Renal cortical epithelial cell (primary cell): ENCODE measurements around the gene ANKRD40. TPM values are rescaled to one million over a fixed set of nuclear protein-coding genes. Genes with fewer than 3 reads are reported as not detected.
A peak's percentile ranks its signal among the peaks of the same experiment; 100 is the strongest.
"Not testable (repeated sequence)": the region's sequence is repeated elsewhere in the genome, so short reads cannot be mapped to it uniquely, and the experiment has no call there.

Source experiments
- DNase-seq: peaks from one replicate; pipeline ENCODE4 v3.0.0-alpha.2; 2011; ENCODE audit warnings: low read depth
- total RNA-seq: library from RNA; depleted of rRNA; stranded (reverse); fragments of >200 nt; gene quantifications from 2 replicates; pipeline ENCODE4 v1.2.3, GENCODE V29; 2014

Gene ANKRD40
- total RNA-seq, 1 donor from 2014 or later: 25.1 TPM

GRCh38 chr17:50686494-50687199, 21.1 kb downstream of the ANKRD40 start:
- DNase-seq: peak; percentile 92

- no peak for DNase-seq
Measured at GRCh38 chr17:50685691-50686493, 21.8 kb downstream of the ANKRD40 start.

DNA sequence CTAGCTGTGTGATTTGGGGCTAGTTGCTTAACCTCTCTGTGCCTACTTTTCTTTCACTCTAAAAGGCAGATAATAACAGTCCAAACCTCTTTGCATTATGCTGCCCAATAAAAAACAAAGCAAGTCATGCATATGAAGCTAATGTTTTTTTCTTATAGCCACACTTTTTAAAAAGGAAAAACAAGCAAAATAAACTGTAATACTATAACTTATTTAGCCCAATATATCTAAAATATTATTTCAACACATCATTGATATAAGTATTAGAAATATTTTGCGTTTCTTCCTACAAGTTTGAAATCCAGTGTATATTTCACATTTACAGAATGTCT, 22.4 kb downstream of the ANKRD40 start:
- DNase-seq: no peak

DNA sequence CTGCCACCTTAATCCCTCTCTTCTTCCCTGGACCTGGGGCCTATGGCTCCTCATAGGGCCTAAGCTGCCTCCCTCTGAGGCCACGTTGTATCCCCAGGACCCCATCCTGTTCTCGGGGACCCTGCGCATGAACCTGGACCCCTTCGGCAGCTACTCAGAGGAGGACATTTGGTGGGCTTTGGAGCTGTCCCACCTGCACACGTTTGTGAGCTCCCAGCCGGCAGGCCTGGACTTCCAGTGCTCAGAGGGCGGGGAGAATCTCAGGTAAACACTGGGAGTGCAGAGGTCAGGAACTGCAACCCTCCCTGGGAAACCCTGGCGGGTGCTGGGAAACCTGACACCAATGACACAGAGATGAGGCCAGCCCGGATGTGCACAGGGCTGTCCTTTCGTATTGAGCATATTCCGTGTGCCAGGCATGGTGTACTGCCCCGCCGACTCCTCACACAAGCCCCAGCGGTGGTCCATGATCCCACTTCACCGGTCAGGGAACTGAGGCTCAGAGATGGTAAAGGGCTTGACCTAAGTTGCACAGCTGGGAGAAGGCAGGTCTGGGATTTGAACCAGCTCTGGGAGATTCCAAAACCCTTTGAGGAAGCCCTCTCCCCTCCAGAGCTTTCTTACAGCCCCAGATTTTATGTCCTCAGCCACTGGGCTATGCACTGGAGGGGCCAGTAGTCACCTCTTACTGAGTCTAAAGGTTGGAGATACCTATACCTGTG, 22.9 kb downstream of the ANKRD40 start:
- no peak for DNase-seq

GRCh38 chr17:50684288-50684611, 23.5 kb downstream of the ANKRD40 start:
- DNase-seq: no peak

DNA sequence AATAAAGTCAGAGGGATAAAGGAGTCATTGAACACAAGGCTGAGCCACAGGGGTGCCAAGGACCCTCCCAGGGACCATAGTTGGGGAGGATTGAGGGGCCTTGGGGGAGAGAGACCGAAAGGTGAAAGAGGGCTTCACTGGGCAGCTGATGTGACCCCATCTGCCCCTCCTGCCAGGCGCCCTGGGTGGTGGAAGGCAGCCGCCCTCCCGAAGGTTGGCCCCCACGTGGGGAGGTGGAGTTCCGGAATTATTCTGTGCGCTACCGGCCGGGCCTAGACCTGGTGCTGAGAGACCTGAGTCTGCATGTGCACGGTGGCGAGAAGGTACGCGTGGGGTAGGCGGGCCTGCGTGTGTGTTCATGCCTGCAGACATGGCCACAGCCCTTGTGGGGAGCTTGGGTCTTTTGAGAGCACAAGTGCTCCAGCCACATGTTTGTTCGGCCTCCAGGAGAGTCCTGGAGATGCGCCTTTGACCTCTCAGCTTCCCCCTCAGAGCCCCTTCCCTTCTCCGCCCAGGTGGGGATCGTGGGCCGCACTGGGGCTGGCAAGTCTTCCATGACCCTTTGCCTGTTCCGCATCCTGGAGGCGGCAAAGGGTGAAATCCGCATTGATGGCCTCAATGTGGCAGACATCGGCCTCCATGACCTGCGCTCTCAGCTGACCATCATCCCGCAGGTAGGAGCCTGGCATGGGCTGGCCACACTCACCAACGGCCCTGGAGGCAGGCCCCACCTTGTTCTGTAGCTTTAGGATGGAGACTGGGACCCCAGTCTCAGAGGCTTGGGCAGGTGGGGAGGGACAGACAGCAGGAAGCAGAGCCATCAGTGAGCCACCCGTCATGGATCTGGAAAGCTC, 24.1 kb downstream of the ANKRD40 start:
- no peak for DNase-seq

DNA sequence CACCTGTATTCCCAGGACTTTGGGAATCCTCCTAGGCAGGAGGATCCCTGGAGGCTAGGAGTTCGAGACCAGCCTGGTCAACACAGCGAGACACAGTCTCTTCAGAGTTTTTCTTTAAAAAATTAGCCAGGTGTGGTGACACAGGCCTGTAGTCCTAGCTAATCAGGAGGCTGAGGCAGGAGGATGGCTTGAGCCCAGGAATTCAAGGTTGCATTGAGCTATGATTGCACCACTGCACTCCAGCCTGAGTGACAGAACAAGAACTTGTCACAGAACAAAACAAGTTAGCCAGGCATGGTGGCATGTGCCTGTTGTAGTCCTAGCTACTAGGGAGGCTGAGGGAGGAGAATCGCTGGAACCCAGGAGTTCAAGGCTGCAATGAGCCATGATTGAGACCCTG, 24.8 kb downstream of the ANKRD40 start:
- DNase-seq: no peak

- no peak for DNase-seq
Measured at GRCh38 chr17:50682441-50682840, 25.3 kb downstream of the ANKRD40 start.

- DNase-seq: peak; percentile 57
Measured at GRCh38 chr17:50681263-50682200, 26.2 kb downstream of the ANKRD40 start.

GRCh38 chr17:50680543-50681262, 27.0 kb downstream of the ANKRD40 start:
- not testable (repeated sequence) for DNase-seq

DNA sequence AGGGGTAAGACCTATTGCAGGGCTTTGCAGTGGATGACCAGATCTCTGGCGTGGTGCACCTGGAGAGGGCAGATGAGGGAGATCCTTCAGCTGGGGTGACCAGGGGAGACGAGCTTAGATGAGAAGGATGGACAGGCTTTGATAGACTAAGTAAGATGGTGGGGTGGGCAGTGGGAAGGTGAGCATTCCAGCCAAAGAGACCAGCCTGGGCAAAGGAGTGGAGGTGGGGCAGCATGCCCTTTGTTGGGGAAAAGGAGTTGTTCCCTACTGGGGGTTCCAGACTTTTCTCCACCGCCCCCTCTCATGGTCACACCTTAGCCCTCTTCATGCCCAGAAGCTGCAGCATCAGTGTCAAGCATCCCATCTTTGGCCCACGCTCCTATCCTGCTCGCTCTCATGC, 27.6 kb downstream of the ANKRD40 start:
- no peak for DNase-seq

DNA sequence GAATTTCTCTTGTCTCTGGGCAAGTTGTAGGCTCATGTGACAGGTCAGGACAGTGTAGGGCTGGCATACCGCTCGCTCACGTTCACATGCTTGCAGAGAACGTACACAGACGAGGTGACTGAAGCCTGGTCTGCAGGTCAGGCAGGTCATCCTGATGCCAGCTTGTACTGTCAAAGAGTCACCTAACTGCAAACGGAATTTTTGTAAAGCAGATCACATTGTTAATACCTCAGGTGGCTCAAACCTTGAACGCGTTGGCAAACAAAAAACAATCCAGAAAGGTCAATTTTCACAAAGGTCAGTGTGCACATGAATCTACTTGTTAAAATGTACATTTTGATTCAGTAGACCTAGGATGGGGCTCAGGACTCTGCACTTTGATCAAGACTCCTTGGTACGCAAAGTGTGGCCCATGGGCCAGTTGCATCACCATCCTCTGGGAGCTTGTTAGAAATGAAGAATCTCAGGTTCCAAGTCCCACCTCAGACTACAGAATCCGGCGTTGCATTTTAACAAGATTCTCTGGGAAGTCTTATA, 28.6 kb downstream of the ANKRD40 start:
- no peak for DNase-seq

DNA sequence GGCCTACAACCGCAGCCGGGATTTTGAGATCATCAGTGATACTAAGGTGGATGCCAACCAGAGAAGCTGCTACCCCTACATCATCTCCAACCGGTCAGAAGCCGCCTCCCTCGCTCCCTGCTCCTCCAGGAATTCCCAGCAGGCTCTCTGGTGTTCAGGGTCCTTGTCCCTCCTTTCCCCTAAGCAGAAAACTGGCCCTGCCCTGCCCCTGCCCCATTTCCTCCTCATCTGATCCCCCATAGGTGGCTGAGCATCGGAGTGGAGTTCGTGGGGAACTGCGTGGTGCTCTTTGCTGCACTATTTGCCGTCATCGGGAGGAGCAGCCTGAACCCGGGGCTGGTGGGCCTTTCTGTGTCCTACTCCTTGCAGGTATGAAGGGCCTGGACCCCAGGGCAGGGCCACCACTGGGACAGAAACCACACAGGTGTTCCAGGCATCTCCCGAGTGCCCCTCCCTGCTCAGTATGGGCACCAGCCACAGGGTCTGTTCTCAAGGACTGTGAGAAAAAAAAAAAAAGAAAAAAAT, 29.8 kb downstream of the ANKRD40 start:
- no peak for DNase-seq

DNA sequence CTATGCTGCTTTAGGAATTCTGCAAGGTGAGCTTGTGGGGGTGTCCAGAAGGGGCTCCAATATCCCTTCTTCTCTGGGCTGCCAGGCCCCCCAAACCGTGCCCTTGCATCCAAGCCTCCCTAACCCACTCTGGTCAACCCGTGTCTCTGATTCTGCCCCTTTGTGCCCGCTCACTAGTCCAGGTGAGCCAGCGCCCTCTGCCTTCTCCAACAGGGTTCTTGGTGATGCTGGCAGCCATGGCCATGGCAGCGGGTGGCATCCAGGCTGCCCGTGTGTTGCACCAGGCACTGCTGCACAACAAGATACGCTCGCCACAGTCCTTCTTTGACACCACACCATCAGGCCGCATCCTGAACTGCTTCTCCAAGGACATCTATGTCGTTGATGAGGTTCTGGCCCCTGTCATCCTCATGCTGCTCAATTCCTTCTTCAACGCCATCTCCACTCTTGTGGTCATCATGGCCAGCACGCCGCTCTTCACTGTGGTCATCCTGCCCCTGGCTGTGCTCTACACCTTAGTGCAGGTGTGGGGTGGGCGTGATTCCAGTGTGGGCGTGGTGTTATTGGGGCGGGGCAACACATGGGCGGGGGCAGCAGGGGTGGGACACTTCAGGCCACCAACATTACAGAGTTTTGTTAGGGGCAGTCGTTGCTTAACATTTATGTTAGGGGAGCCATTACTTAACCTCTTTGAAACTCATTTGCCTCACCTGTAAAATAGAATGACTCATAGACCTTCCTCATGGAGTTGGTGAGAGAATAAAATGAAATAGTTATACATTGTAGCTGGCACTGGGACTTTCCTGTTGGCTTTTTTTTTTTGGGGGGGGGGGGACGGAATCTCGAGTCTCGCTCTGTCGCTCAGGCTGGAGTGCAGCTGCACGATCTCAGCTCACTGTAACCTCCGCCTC, 31.4 kb downstream of the ANKRD40 start:
- DNase-seq: no peak

- no peak for DNase-seq
Measured at GRCh38 chr17:50675627-50676026, 32.1 kb downstream of the ANKRD40 start.

DNA sequence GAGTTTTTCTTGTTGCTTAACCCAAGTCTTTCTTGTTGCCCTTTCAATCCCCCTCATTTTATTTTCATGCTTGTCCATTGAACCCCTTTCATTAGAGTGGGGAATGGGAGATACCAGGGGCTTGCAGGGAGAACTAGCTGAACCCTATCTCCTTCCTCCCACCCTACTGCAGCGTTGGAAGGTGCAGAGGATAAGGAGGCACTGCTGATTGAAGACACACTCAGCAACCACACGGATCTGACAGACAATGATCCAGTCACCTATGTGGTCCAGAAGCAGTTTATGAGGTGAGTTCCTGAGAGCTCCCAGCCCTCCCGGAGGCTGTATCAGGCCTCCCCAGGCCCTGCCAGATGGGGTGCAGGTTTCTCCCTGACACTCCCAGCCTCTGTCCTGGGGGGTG, 32.5 kb downstream of the ANKRD40 start:
- DNase-seq: no peak

DNA sequence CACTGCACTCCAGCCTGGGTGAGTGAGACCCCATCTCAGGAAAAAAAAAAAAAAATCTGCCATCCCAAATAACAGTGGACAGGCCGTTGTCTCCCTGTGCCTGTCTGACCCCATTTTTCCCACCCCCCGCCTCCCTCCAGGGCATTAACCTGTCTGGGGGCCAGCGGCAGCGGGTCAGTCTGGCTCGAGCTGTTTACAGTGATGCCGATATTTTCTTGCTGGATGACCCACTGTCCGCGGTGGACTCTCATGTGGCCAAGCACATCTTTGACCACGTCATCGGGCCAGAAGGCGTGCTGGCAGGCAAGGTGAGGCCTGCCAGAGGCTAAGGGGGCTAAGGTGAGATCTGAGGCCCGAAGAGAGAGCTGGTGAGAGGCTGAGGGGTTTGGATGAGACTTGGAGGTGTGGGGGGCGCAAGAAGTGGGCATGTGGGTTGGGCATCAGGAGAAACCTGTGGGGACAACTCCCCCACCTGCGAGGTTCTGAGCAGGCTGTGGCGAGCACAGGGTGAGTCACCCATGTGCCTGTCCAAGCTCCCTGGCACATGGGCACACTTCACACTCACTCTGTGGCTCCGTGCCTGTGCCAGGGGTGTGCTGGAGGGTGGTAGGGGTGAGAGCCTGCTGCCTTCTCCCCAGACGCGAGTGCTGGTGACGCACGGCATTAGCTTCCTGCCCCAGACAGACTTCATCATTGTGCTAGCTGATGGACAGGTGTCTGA, 34.7 kb downstream of the ANKRD40 start:
- DNase-seq: no peak

DNA sequence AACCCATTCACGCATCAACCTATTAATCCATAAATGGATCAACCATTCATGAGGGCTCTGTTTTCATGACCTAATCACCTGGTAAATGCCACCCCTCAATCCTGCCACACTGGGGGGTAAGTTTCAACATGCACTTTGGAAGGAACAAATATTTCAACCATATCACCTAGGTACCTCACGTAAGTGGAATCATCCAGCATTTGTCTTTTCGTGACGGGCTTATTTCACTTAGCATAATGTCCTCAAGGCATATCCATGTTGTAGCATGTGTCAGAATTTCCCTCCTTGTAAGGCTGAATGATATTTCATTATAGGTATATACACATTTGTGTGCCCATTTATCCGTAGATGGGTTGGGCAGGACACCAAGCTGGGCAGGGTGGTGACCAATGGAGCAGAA, 35.6 kb downstream of the ANKRD40 start:
- DNase-seq: no peak
